ENCODE measurements around the gene ANKRD44.

The ANKRD44 gene

GRCh38 chr2:197205585-197206215 lies 104.9 kb downstream of the ANKRD44 start:
- peak; percentile 41 for DNase-seq (ENCODE audit: low spot score)

GRCh38 chr2:197204519-197205250 lies 105.9 kb downstream of the ANKRD44 start:
- DNase-seq (ENCODE audit: low spot score): no peak

- no peak for DNase-seq (ENCODE audit: low spot score)
Measured at GRCh38 chr2:197201874-197202273, 108.7 kb downstream of the ANKRD44 start.

GRCh38 chr2:197200762-197201058 lies 109.9 kb downstream of the ANKRD44 start:
- no peak for DNase-seq (ENCODE audit: low spot score)

- no peak for DNase-seq (ENCODE audit: low spot score)
Measured at GRCh38 chr2:197200051-197200761, 110.4 kb downstream of the ANKRD44 start.

GRCh38 chr2:197198890-197199289 lies 111.7 kb downstream of the ANKRD44 start:
- peak; percentile 74 for DNase-seq (ENCODE audit: low spot score)

- DNase-seq (ENCODE audit: low spot score): no peak
Measured at GRCh38 chr2:197197895-197198311, 112.7 kb downstream of the ANKRD44 start.

- no peak for DNase-seq (ENCODE audit: low spot score)
Measured at GRCh38 chr2:197196541-197197180, 113.9 kb downstream of the ANKRD44 start.

- DNase-seq (ENCODE audit: low spot score): no peak
Measured at GRCh38 chr2:197195518-197195917, 115.1 kb downstream of the ANKRD44 start.

- no peak for DNase-seq (ENCODE audit: low spot score)
Measured at GRCh38 chr2:197191940-197192322, 118.6 kb downstream of the ANKRD44 start.

- no peak for DNase-seq (ENCODE audit: low spot score)
Measured at GRCh38 chr2:197191177-197191939, 119.2 kb downstream of the ANKRD44 start.

- no peak for DNase-seq (ENCODE audit: low spot score)
Measured at GRCh38 chr2:197190100-197190432, 120.5 kb downstream of the ANKRD44 start.

GRCh38 chr2:197189426-197190099 lies 121.0 kb downstream of the ANKRD44 start:
- DNase-seq (ENCODE audit: low spot score): no peak

GRCh38 chr2:197185676-197186075 lies 124.9 kb downstream of the ANKRD44 start:
- no peak for DNase-seq (ENCODE audit: low spot score)

GRCh38 chr2:197184959-197185586 lies 125.5 kb downstream of the ANKRD44 start:
- no peak for DNase-seq (ENCODE audit: low spot score)

GRCh38 chr2:197183355-197183754 lies 127.2 kb downstream of the ANKRD44 start:
- DNase-seq (ENCODE audit: low spot score): no peak

GRCh38 chr2:197182668-197183067 lies 127.9 kb downstream of the ANKRD44 start:
- DNase-seq (ENCODE audit: low spot score): no peak

GRCh38 chr2:197181491-197181890 lies 129.1 kb downstream of the ANKRD44 start:
- no peak for DNase-seq (ENCODE audit: low spot score)

- DNase-seq (ENCODE audit: low spot score): no peak
Measured at GRCh38 chr2:197179744-197180498, 130.7 kb downstream of the ANKRD44 start.

GRCh38 chr2:197176522-197176921 lies 134.1 kb downstream of the ANKRD44 start:
- DNase-seq (ENCODE audit: low spot score): no peak

Data from Ammon's horn (tissue), 1 donor.